GM12874 (cell line): ENCODE measurements around the gene WARS2.

Source experiments
- CTCF ChIP-seq: IDR thresholded peaks from 2 replicates; pipeline ENCODE4 v1.5.1; 2011; ENCODE audit warnings: low read depth, mild to moderate bottlenecking, control low read depth, low read length, moderate library complexity; ENCODE audit not compliant: insufficient read depth

WARS2 gene

GRCh38 chr1:119091618-119092017 lies 48.8 kb downstream of the WARS2 start:
- TF ChIP-seq CTCF = no peak

GRCh38 chr1:119090250-119090649 lies 50.2 kb downstream of the WARS2 start:
- TF ChIP-seq CTCF = no peak

- TF ChIP-seq CTCF = no peak
Measured at GRCh38 chr1:119086830-119087229, 53.6 kb downstream of the WARS2 start.

- TF ChIP-seq CTCF = no peak
Measured at GRCh38 chr1:119084798-119085197, 55.7 kb downstream of the WARS2 start.

GRCh38 chr1:119083980-119084379 lies 56.5 kb downstream of the WARS2 start:
- no peak for TF ChIP-seq CTCF

GRCh38 chr1:119083479-119083878 lies 57.0 kb downstream of the WARS2 start:
- no peak for TF ChIP-seq CTCF

GRCh38 chr1:119081700-119082099 lies 58.8 kb downstream of the WARS2 start:
- TF ChIP-seq CTCF = no peak

- no peak for TF ChIP-seq CTCF
Measured at GRCh38 chr1:119081267-119081666, 59.2 kb downstream of the WARS2 start.
